Measurements from ENCODE around the gene ACOXL. TPM values are rescaled to one million over a fixed set of nuclear protein-coding genes. Genes with fewer than 3 reads are reported as not detected.

Gene ACOXL
- total RNA-seq, 1 donor from 2014 or later = 0.23 TPM

GRCh38 chr2:111050701-111051376 lies 318.5 kb downstream of the ACOXL start:
- H3K27ac ChIP-seq (ENCODE audit: low read depth, low read length) = no peak overlapping the region
- TF ChIP-seq EZH2 (IDR thresholded peaks at IDR 0.05; ENCODE audit: insufficient read depth, low read length) (no peak), CTCF (IDR thresholded peaks at IDR 0.05; ENCODE audit: insufficient read depth, low read depth, low read length) (no peak)
- FAIRE-seq (no peak), DNase-seq (ENCODE audit: low read depth) (no peak)
- H3K36me3 ChIP-seq (ENCODE audit: insufficient read depth, low read length) = no peaks in the 10 kb centered on the region
- H3K27ac Mint-ChIP-seq (ENCODE audit: unreplicated experiment) = peak overlapping the region; percentile 59
- no peak overlapping the region for H2AFZ ChIP-seq (ENCODE audit: low read depth, low read length)
- H3K79me2 ChIP-seq (ENCODE audit: insufficient read depth, low read length) = no peaks in the 10 kb centered on the region
- H3K36me3 Mint-ChIP-seq (ENCODE audit: low read depth, unreplicated experiment) = no peaks in the 10 kb centered on the region
- no peak overlapping the region for H3K4me2 ChIP-seq (ENCODE audit: low read length)
- H3K4me1 ChIP-seq (ENCODE audit: insufficient read depth, low read length) = no peaks in the 10 kb centered on the region
- H3K27me3 Mint-ChIP-seq (ENCODE audit: low read depth, unreplicated experiment) = peaks cover 13% of the 10 kb centered on the region
- H3K4me1 Mint-ChIP-seq (ENCODE audit: low read depth, unreplicated experiment) = peaks cover 24% of the 10 kb centered on the region
- peaks cover 4% of the 10 kb centered on the region for H4K20me1 ChIP-seq (ENCODE audit: insufficient read depth, low read length)
- peaks cover 6% of the 10 kb centered on the region for H3K9me3 Mint-ChIP-seq (ENCODE audit: unreplicated experiment)
- peaks cover 25% of the 10 kb centered on the region for H3K27me3 ChIP-seq (ENCODE audit: insufficient read depth, low read length)
- no peak overlapping the region for H3K9ac ChIP-seq (ENCODE audit: low read length)
- no peaks in the 10 kb centered on the region for H3K9me3 ChIP-seq (ENCODE audit: insufficient read depth, low read depth, low read length)
- H3K4me3 ChIP-seq (ENCODE audit: insufficient read depth, low read depth, low read length) = no peak overlapping the region
- no peak overlapping the region for H3K4me3 Mint-ChIP-seq (ENCODE audit: unreplicated experiment)

DNA sequence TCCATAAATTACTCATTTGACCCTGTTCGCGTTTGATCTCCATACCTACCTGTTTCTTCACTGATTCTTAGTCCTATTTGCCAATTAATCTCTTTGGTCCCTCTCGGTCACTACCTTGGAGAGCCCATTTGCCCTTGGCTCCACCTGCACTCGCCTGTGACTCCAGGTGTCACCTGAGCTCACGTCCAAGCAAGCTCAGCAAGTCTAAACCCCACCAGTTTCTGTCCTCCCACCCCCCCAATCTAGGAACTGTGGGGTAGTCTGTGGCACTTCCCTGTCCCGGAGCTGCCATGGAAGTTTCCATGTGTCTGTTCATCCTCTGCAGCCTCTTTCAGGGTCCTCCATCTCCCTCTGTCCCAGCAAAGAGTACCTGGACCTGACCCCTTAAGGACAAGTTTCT lies 320.2 kb downstream of the ACOXL start:
- Mint-ChIP-seq H3K9me3 (ENCODE audit: unreplicated experiment) (peaks cover 4% of the 10 kb centered on the region), H3K36me3 (ENCODE audit: low read depth, unreplicated experiment) (no peaks in the 10 kb centered on the region), H3K4me3 (ENCODE audit: unreplicated experiment) (no peak overlapping the region), H3K27me3 (ENCODE audit: low read depth, unreplicated experiment) (peaks cover 9% of the 10 kb centered on the region), H3K4me1 (ENCODE audit: low read depth, unreplicated experiment) (peaks cover 24% of the 10 kb centered on the region), H3K27ac (ENCODE audit: unreplicated experiment) (no peak overlapping the region)
- FAIRE-seq (no peak), DNase-seq (ENCODE audit: low read depth) (no peak)
- no peak overlapping the region for H3K27ac ChIP-seq (ENCODE audit: low read depth, low read length)
- H3K27me3 ChIP-seq (ENCODE audit: insufficient read depth, low read length) = peaks cover 24% of the 10 kb centered on the region
- no peak overlapping the region for H2AFZ ChIP-seq (ENCODE audit: low read depth, low read length)
- H3K4me3 ChIP-seq (ENCODE audit: insufficient read depth, low read depth, low read length) = no peak overlapping the region
- H3K9ac ChIP-seq (ENCODE audit: low read length) = no peak overlapping the region
- no peak for TF ChIP-seq CTCF (IDR thresholded peaks at IDR 0.05; ENCODE audit: insufficient read depth, low read depth, low read length)
- no peak for TF ChIP-seq EZH2 (IDR thresholded peaks at IDR 0.05; ENCODE audit: insufficient read depth, low read length)
- no peaks in the 10 kb centered on the region for H3K9me3 ChIP-seq (ENCODE audit: insufficient read depth, low read depth, low read length)
- no peaks in the 10 kb centered on the region for H3K36me3 ChIP-seq (ENCODE audit: insufficient read depth, low read length)
- peaks cover 4% of the 10 kb centered on the region for H4K20me1 ChIP-seq (ENCODE audit: insufficient read depth, low read length)
- H3K4me1 ChIP-seq (ENCODE audit: insufficient read depth, low read length) = no peaks in the 10 kb centered on the region
- H3K4me2 ChIP-seq (ENCODE audit: low read length) = no peak overlapping the region
- no peaks in the 10 kb centered on the region for H3K79me2 ChIP-seq (ENCODE audit: insufficient read depth, low read length)

- Histone ChIP-seq H3K4me3 (ENCODE audit: insufficient read depth, low read depth, low read length) (no peak overlapping the region), H3K27ac (ENCODE audit: low read depth, low read length) (no peak overlapping the region), H4K20me1 (ENCODE audit: insufficient read depth, low read length) (peaks cover 4% of the 10 kb centered on the region), H3K9ac (ENCODE audit: low read length) (no peak overlapping the region), H3K36me3 (ENCODE audit: insufficient read depth, low read length) (no peaks in the 10 kb centered on the region), H3K27me3 (ENCODE audit: insufficient read depth, low read length) (peaks cover 26% of the 10 kb centered on the region), H3K9me3 (ENCODE audit: insufficient read depth, low read depth, low read length) (no peaks in the 10 kb centered on the region), H2AFZ (ENCODE audit: low read depth, low read length) (no peak overlapping the region), H3K4me1 (ENCODE audit: insufficient read depth, low read length) (no peaks in the 10 kb centered on the region), H3K79me2 (ENCODE audit: insufficient read depth, low read length) (no peaks in the 10 kb centered on the region), H3K4me2 (ENCODE audit: low read length) (no peak overlapping the region)
- peaks cover 24% of the 10 kb centered on the region for H3K4me1 Mint-ChIP-seq (ENCODE audit: low read depth, unreplicated experiment)
- DNase-seq (ENCODE audit: low read depth) = no peak
- no peaks in the 10 kb centered on the region for H3K9me3 Mint-ChIP-seq (ENCODE audit: unreplicated experiment)
- H3K27me3 Mint-ChIP-seq (ENCODE audit: low read depth, unreplicated experiment) = peaks cover 15% of the 10 kb centered on the region
- no peak for FAIRE-seq
- H3K36me3 Mint-ChIP-seq (ENCODE audit: low read depth, unreplicated experiment) = no peaks in the 10 kb centered on the region
- TF ChIP-seq EZH2 (IDR thresholded peaks at IDR 0.05; ENCODE audit: insufficient read depth, low read length) (no peak), CTCF (IDR thresholded peaks at IDR 0.05; ENCODE audit: insufficient read depth, low read depth, low read length) (no peak)
- H3K27ac Mint-ChIP-seq (ENCODE audit: unreplicated experiment) = no peak overlapping the region
- H3K4me3 Mint-ChIP-seq (ENCODE audit: unreplicated experiment) = no peak overlapping the region
Measured at GRCh38 chr2:111053266-111053665, 320.9 kb downstream of the ACOXL start.

Data from astrocyte (in vitro differentiated cells and primary cell).